Ovary (tissue), 9 donors: Measurements from ENCODE around the gene U2AF1L4. TPM values are rescaled to one million over a fixed set of nuclear protein-coding genes. Genes with fewer than 3 reads are reported as not detected.
A peak's percentile ranks its signal among the peaks of the same experiment; 100 is the strongest.
"Not testable (repeated sequence)": the region's sequence is repeated elsewhere in the genome, so short reads cannot be mapped to it uniquely, and the experiment has no call there.

Experiments used
- DNase-seq, 5 donors: peaks; one replicate each; pipeline ENCODE4 v3.0.0-alpha.2; 2019 to 2020
- H3K27ac ChIP-seq, 2 donors: fragments of 200-600 bp; one replicate each; pipeline versions ENCODE4 v1.5.1 to v1.8.0; 2019 to 2022
- H3K27me3 ChIP-seq: fragments of 200-600 bp; one replicate; pipeline ENCODE4 v1.8.0; 2022
- H3K36me3 ChIP-seq: fragments of 200-600 bp; sonication (generic); one replicate; pipeline ENCODE4 v1.5.1; 2019
- H3K4me1 ChIP-seq: one replicate; pipeline ENCODE4 v1.8.1; 2013; ENCODE audit warnings: mild to moderate bottlenecking, moderate library complexity; ENCODE audit not compliant: insufficient read depth
- H3K4me3 ChIP-seq: fragments of 200-600 bp; sonication (generic); one replicate; pipeline ENCODE4 v1.5.1; 2017
- H3K9me3 ChIP-seq, 2 donors: fragments of 200-600 bp in 1 of 2; sonication (generic) in 1 of 2; one replicate each; pipeline versions ENCODE4 v1.5.1 to v1.8.1; 2013 to 2019; ENCODE audit warnings: mild to moderate bottlenecking in 1 of 2, moderate library complexity in 1 of 2
- CTCF ChIP-seq, 3 donors: fragments of 450-650 bp in 2 of 3; fragments of 200-600 bp in 1 of 3; IDR thresholded peaks; one replicate each; pipeline versions ENCODE4 v1.5.1 to v1.8.0; 2016 to 2022; ENCODE audit warnings: antibody characterized with exemption in 3 of 3, mild to moderate bottlenecking in 1 of 3
- EP300 ChIP-seq: sonication (generic); formaldehyde crosslinking; IDR thresholded peaks from one replicate; pipeline ENCODE4 v1.6.1; 2017; ENCODE audit warnings: antibody characterized with exemption
- POLR2A ChIP-seq: fragments of 450-650 bp; IDR thresholded peaks from one replicate; pipeline ENCODE4 v1.6.1; 2017; ENCODE audit warnings: antibody characterized with exemption, mild to moderate bottlenecking, moderate library complexity
- WGBS, 3 donors: extraction: QIAGEN DNeasy Blood & Tissue Kit in 1 of 3; methylation state at CpG; one replicate each; pipeline versions ENCODE4 v1.1.5 to v1.1.7; 2013 to 2017; 5-methylcytosine and 5-hydroxymethylcytosine counted together
- intact Hi-C, 4 donors: fragments of 100-400 bp; cut with DNase I; formaldehyde crosslinking; loops; one replicate each; pipeline versions ENCODE4 v1.11.0 to v1.15.1; 2022 to 2023
- polyA plus RNA-seq, 2 donors: library from polyadenylated mRNA; stranded (reverse); fragments of 200-250 nt in 1 of 2; fragments of 350-450 nt in 1 of 2; fragmentation: Illumina TruSeq in 1 of 2; extraction: RNeasy Lipid Tissue Mini Kit (QIAGEN cat#74804) in 1 of 2; gene quantifications; one replicate each; pipeline ENCODE4 v1.2.3, GENCODE V29; 2013 to 2014
- total RNA-seq, 7 donors: library from RNA; depleted of rRNA in 2 of 7; stranded (reverse); fragments of >200 nt in 2 of 7; fragmentation: NEBNext Ultra II Directional in 3 of 7; extraction: Animal tissue kit (Norgen Biotek cat#: 25700) in 3 of 7; gene quantifications; one replicate each; pipeline versions ENCODE4 v1.1.0 to v1.2.4, GENCODE V29; 2016 to 2023
- donor health status: DM: no; HTN: no; CAD: no; lungs with moderate emphysema.
- donor health status: DM: no; HTN: no; CAD: no.
- donor health status: Bipolar disorder and iron deficiency.
- donor health status: DM: yes; HTN: yes; CAD: no.
- donor health status: DM: no; HTN: no; CAD: no.
- donor health status: DM: yes; HTN: yes; CAD: no.

U2AF1L4 gene
- total and polyA plus RNA-seq, 9 donors = 16.7 to 37.7 (median 25.6) TPM

GRCh38 chr19:35775046-35775297 lies 29.8 kb upstream of the U2AF1L4 start:
- 11 to 19% (median 17%) methylated on average over 9 of the region's 9 CpGs for WGBS, 3 donors

GRCh38 chr19:35774274-35775045 lies 29.2 kb upstream of the U2AF1L4 start:
- Histone ChIP-seq H3K36me3 (no peaks in the 10 kb centered on the region), H3K4me3 (peak overlapping the region; percentile 85), H3K27me3 (no peaks in the 10 kb centered on the region), H3K9me3 (no peaks in the 10 kb centered on the region), H3K4me1 (peaks cover 7% of the 10 kb centered on the region), H3K27ac (no peak overlapping the region)
- intact Hi-C loops = loop anchor here in 1 of 4 donors (5.0 kb wide), 1 partner anchor 158 kb away; no protein-coding TSS in a partner anchor
- TF ChIP-seq EP300 (no peak), CTCF (IDR thresholded peaks at IDR 0.05) (no peak), POLR2A (no peak)
- DNase-seq = peak in 1 of 5 donors; percentile 41
- 31 to 38% (median 35%) methylated on average over 16 of the region's 16 CpGs for WGBS, 3 donors

More at GRCh38 chr19:35775046-35775297, 29.8 kb upstream of the U2AF1L4 start:
- no peaks in the 10 kb centered on the region for H3K27me3 ChIP-seq
- no peaks in the 10 kb centered on the region for H3K9me3 ChIP-seq
- peaks cover 7% of the 10 kb centered on the region for H3K4me1 ChIP-seq
- no peak overlapping the region for H3K27ac ChIP-seq
- no peaks in the 10 kb centered on the region for H3K36me3 ChIP-seq
- intact Hi-C loops = loop anchor here in 1 of 4 donors (5.0 kb wide), 1 partner anchor 157 kb away; no protein-coding TSS in a partner anchor
- peak overlapping the region; percentile 85 for H3K4me3 ChIP-seq
- DNase-seq = no peak
- no peak for TF ChIP-seq POLR2A
- TF ChIP-seq CTCF (IDR thresholded peaks at IDR 0.05) = no peak
- TF ChIP-seq EP300 = no peak

- DNase-seq = no peak
- 37 to 41% (median 41%) methylated on average over 9 of the region's 9 CpGs for WGBS, 3 donors
These were observed 28.0 kb upstream of the U2AF1L4 start for GRCh38 chr19:35773020-35773806.

GRCh38 chr19:35772362-35772761 lies 27.1 kb upstream of the U2AF1L4 start:
- WGBS, 3 donors = 92 to 96% (median 93%) methylated on average over 5 of the region's 5 CpGs
- H3K36me3 ChIP-seq, intact Hi-C loops, H3K27ac ChIP-seq, H3K4me3 ChIP-seq, H3K27me3 ChIP-seq, H3K9me3 ChIP-seq, DNase-seq: not testable (repeated sequence)
- H3K4me1 ChIP-seq = peaks cover 22% of the 10 kb centered on the region

More at GRCh38 chr19:35773020-35773806, 28.0 kb upstream of the U2AF1L4 start:
- Histone ChIP-seq H3K36me3 (no peaks in the 10 kb centered on the region), H3K9me3 (no peaks in the 10 kb centered on the region), H3K27me3 (no peaks in the 10 kb centered on the region), H3K4me1 (peaks cover 13% of the 10 kb centered on the region), H3K4me3 (no peak overlapping the region), H3K27ac (no peak overlapping the region)
- TF ChIP-seq EP300 = no peak
- no peak for TF ChIP-seq CTCF (IDR thresholded peaks at IDR 0.05)
- no peak for TF ChIP-seq POLR2A
- intact Hi-C loops = no loop called here

GRCh38 chr19:35768082-35768421 lies 22.8 kb upstream of the U2AF1L4 start:
- H3K27me3 ChIP-seq = no peaks in the 10 kb centered on the region
- intact Hi-C loops = no loop called here
- no peaks in the 10 kb centered on the region for H3K9me3 ChIP-seq
- 21 to 40% (median 23%) methylated on average over 15 of the region's 15 CpGs for WGBS, 3 donors
- no peak for DNase-seq
- H3K36me3 ChIP-seq = no peaks in the 10 kb centered on the region
- peaks cover 19% of the 10 kb centered on the region for H3K4me1 ChIP-seq
- TF ChIP-seq EP300 (no peak), POLR2A (no peak), CTCF (IDR thresholded peaks at IDR 0.05) (no peak)
- H3K27ac ChIP-seq = peak overlapping the region; percentile 24 to 76
- H3K4me3 ChIP-seq = no peak overlapping the region
